H1 (cell line): ENCODE measurements around the gene KRT1. TPM values are rescaled to one million over a fixed set of nuclear protein-coding genes. Genes with fewer than 3 reads are reported as not detected.

Source experiments
- POLR2AphosphoS5 ChIP-seq: IDR thresholded peaks from 2 replicates; pipeline ENCODE4 v1.6.1; 2011; ENCODE audit warnings: low read depth, low read length
- RNF2 ChIP-seq: fragments of 200-900, 300-1000 bp; sonication (generic); IDR thresholded peaks from 2 replicates; pipeline ENCODE4 v1.7.1; 2016; ENCODE audit warnings: borderline replicate concordance, low read depth, mild to moderate bottlenecking, antibody characterized with exemption, low read length; ENCODE audit not compliant: poor library complexity, severe bottlenecking; ENCODE audit errors: missing control alignments
- polyA plus RNA-seq, 7 experiments: library from polyadenylated mRNA; depleted of rRNA in 3 of 7; stranded (reverse) in 5 of 7; unstranded in 2 of 7; fragments of >200 nt in 5 of 7; fragments of 200-250 nt in 2 of 7; gene quantifications; 1 replicate in 5 of 7; 2 replicates in 1 of 7; 4 replicates in 1 of 7; pipeline versions ENCODE4 v1.2.1 to v1.2.3, GENCODE V29; 2011 to 2013; ENCODE audit warnings: missing spikeins in 2 of 7, mixed read lengths in 2 of 7
- total RNA-seq: library from RNA; stranded (reverse); fragmentation: NEBNext Ultra II Directional; extraction: Animal tissue kit (Norgen Biotek cat#: 25700); gene quantifications from 2 replicates; pipeline ENCODE4 v1.2.1, GENCODE V29; 2021
- TF ChIP-seq, protein P1 (sequence below), 3 experiments: IDR thresholded peaks; 1 replicate in 2 of 3; 2 replicates in 1 of 3; pipeline versions ENCODE4 v1.5.1 to v1.6.1; 2011; ENCODE audit warnings: low read length in 3 of 3, mild to moderate bottlenecking in 3 of 3, inconsistent platforms in 2 of 3, low read depth in 1 of 3, moderate library complexity in 1 of 3; ENCODE audit not compliant: insufficient read depth in 1 of 3; ENCODE audit errors: control extremely low read depth in 1 of 3

KRT1 gene
- total and polyA plus RNA-seq, 2 of the 8 experiments (the other 6 are each of a cell fraction or from before 2014, with no cell fraction given): not detected

DNA sequence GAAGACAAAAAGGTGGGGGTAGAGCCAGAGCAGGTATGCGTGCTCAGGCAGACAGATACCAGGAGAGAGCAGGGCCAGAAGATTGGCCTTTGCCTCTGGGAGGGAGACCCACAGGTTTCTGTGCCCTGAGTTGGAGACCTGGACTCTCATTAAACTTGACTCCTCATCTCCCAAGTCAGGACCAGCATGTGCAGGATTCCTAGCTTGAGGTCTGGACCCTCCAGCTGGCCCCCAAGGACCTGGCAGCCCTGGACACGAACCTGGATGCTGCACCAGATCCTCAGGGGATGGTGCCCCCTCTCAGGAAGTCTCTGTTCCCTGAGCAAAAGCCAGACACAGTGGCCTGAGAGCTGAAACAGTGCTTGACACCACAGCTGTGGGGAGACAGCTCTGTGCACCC is 51.4 kb downstream of the KRT1 start (continued):
- TF ChIP-seq, protein P1, sequence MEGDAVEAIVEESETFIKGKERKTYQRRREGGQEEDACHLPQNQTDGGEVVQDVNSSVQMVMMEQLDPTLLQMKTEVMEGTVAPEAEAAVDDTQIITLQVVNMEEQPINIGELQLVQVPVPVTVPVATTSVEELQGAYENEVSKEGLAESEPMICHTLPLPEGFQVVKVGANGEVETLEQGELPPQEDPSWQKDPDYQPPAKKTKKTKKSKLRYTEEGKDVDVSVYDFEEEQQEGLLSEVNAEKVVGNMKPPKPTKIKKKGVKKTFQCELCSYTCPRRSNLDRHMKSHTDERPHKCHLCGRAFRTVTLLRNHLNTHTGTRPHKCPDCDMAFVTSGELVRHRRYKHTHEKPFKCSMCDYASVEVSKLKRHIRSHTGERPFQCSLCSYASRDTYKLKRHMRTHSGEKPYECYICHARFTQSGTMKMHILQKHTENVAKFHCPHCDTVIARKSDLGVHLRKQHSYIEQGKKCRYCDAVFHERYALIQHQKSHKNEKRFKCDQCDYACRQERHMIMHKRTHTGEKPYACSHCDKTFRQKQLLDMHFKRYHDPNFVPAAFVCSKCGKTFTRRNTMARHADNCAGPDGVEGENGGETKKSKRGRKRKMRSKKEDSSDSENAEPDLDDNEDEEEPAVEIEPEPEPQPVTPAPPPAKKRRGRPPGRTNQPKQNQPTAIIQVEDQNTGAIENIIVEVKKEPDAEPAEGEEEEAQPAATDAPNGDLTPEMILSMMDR (IDR thresholded peaks at IDR 0.05; ENCODE audit: control extremely low read depth in 1 of 3, insufficient read depth in 1 of 3, low read depth in 1 of 3, low read length in 3 of 3): no peak
- TF ChIP-seq POLR2AphosphoS5 (no peak), RNF2 (no peak)
